GM19099 (cell line): ENCODE results near the gene CACNA2D2.

Experiments used
- POLR2A ChIP-seq: IDR thresholded peaks from 3 replicates; pipeline ENCODE4 v1.6.1; 2011; ENCODE audit warnings: low read depth; ENCODE audit not compliant: insufficient read length; ENCODE audit errors: extremely low read depth

Gene CACNA2D2

DNA sequence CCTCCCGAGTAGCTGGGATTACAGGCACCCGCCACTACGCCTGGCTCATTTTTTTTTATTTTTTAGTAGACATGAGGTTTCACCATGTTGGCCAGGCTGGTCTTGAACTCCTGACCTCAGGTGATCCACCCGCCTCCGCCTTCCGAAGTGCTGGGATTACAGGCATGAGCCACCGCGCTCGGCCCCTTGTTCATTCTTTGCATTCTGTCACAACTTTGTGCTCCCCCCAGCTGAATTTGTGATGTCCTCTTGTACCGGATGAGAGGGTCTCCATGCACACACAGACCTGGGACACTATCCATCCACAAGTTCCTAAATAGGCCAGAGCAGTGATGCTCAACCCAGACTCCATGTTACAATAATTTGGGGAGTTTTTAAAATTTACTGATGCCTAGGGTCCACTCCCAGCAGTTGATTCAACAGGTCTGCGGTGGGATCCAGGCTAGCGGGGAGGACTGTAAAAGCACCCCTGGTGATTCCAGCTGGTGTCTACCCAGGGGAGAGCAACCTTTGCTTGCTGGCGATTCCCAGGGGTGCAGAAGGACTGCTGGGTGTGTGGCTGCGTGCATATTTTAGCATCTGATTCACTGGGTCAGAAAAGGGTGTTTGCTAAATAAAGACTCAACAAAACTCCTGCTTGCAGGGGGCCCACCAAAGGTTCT is 163.8 kb downstream of the CACNA2D2 start:
- TF ChIP-seq POLR2A = no peak

DNA sequence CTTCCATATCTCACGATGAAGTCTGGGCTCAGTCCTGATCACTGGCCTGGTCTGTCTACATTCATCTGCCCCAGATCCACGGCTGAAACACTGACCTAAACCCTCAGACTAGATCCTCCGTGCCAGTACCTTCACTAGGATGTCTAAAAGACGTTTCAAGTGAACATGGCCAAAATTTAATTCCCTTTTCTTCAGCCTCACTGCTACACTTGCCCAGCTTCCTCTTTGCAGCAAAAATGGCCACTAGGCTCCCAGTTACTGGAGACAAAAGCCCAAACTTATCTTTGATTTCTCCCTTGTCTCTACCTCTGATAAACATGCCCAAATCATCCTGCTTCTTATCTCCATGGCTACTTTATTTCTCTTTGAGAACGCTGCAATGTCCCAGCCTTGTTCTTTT is 164.5 kb downstream of the CACNA2D2 start:
- no peak for TF ChIP-seq POLR2A

DNA sequence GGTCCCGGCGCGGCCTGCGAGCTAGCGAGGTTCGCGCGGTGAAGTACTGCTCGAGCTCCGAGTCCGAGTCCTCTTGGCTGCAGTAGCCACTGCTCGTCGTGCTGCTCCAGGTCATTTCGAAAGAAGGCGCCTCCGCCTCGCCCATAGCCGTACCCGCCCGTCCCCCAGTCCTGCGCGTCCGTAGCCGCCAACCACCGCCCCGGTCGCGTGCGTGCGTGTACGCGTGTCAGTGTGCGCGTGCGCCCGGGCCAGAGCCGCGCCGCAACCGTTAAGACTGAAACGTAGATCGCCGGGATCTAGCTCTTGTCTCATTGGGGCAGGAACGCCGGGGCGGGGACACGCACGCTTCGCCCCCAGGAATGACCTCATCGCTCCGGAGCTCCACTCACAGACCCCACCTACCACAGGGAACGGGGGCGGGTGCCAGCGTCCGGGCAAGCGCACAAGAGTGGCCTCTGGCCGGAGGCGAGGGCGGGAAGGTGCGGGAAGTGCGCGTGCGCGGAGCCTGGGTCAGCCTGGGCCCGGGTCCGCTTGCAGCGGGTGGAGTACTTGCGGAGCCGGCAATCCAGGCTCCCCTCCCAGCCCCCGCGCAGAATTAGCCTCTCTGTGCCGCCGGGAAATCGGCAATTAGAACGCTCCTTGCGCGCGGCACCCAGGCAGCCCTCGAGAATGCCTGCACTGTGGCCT is 166.1 kb downstream of the CACNA2D2 start:
- TF ChIP-seq POLR2A = peak; percentile 82

DNA sequence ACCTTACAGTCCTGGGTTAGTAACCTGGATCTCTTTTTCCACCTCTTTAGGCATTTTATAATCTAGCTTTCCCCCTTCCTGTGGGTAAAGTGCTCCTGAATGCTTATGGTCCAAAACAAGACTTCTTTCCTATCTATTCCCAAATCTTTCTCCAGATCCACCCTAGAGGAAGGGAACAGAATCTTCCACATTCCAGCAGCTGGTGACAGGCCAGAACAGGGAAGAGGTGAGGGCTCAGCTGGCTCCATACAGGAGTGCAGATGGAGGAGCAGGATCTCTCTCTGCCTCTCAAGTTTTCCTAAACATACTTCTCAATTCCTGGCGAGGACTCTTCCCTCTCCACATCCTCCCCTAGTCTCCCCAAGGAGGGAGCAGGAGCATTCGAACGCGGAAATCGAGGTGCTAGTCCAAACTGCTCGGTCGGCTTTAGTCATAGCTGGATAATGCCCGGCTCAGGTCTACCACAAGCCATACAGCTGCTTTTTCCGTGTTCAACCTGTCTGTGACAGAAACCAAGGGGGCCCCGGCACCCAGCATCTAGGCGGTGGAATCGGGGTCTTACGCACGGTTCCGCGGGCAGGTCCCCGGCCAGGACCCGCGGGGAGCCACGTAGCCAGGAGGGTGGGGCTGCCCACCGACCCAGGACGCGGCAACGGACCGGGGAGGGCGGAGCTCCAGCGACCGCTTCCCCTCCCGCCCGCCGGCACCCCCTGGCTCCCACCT is 166.8 kb downstream of the CACNA2D2 start:
- no peak for TF ChIP-seq POLR2A

DNA sequence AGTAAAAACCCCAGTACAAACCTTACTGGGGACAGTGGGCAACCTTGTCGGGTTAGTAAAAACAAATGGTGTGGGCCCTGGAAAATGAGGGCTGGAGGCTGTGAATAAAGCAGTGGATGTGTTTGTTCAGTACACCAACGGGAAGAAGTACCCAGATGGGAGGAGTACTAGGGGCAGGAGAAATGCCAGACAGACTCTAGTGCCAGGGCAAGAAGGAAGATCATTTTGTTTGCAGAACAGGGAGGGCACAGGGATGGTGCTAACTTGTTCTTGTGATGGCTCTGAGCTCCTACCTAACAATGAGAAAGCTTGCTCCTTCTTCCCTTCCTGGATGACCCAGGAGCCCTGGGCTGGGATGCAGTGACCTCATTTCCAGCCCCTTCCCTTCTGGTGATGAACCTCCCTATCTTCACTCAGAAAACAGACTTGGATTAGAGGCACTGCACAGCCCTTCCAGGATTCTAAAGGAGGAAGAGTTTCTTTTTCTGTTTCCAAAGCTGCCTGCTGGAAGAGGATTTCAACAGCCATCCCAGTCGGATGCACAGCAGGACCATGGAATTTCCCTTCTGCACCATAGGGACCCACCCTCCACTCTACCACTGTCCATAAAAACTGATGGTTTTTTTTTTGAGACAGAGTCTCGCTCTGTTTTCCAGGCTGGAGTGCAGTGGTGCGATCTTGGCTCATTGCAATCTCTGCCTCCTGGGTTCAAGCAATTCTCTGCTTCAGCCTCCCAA is 168.9 kb downstream of the CACNA2D2 start:
- no peak for TF ChIP-seq POLR2A

DNA sequence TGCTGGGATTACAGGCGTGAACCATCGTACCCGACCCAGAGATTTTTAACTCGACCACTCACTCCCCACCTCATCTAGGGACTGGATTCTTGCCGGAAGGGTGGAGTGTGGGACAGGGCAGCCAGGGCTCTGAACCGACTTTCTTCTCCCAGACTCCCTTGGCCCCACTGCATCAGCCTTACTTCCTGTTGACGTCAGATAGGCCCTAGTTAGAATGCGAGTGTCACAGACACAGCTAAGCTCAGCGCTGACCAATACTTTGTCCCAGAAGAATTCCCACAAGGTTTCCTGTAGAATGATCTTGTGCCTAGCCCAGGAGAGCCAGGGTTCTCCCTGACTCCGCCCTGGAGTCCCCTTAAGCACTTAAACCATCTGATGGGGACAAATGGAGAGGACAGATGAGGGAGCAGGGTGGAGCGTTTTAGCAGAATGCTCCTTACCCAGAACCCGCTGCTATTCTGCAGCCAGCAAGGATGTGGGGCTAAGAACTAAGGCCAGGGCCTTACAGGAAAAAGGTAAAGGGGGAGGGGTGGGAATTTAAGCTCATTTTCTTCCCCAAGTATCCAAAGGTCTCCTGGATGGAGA is 169.6 kb downstream of the CACNA2D2 start:
- TF ChIP-seq POLR2A = no peak

DNA sequence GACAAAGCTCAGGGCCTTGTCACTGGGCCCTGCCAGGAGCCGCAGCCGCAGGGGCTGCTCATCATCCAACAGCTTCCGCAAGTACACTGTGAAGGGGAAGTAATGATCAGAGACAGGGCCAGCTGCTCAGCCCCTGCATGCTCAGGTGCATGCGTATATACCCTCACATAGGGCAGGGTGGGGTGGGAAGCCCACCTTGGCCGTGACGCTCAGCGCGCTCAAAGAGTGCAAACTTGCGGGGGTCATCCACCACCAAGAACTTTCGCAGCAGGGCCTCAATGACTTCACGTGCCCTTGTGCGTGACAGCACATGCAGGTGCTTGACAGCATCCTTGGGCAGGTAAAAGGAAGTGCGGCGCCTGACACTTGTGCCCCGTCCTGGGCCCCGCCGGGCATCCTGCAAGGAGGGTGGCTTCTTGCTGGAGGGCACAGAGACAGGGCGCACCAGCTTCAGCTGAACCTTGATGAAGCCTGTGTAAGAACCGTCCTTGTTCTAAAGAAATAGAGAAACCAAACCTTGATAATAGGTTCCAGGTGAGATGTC is 172.0 kb downstream of the CACNA2D2 start:
- TF ChIP-seq POLR2A = no peak

DNA sequence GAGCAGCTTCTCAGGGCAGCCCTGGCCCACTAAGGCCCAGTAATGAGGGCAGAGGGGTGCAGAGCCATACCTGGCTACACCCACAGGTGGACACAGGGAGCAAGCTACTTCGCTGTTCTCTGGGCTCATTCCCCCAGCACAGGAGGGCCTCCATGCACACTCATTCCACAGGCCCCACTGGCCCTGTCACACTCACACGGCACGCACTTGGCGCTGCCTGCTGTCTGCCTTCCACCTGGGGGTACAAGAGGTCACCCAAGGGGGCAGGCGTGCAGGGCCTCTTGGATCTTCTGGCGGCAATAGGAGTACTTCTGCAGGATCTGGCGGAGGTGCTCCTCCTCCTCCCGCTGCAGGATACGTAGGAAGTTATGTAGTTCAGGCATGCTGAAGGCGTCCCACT is 173.1 kb downstream of the CACNA2D2 start:
- TF ChIP-seq POLR2A = no peak

DNA sequence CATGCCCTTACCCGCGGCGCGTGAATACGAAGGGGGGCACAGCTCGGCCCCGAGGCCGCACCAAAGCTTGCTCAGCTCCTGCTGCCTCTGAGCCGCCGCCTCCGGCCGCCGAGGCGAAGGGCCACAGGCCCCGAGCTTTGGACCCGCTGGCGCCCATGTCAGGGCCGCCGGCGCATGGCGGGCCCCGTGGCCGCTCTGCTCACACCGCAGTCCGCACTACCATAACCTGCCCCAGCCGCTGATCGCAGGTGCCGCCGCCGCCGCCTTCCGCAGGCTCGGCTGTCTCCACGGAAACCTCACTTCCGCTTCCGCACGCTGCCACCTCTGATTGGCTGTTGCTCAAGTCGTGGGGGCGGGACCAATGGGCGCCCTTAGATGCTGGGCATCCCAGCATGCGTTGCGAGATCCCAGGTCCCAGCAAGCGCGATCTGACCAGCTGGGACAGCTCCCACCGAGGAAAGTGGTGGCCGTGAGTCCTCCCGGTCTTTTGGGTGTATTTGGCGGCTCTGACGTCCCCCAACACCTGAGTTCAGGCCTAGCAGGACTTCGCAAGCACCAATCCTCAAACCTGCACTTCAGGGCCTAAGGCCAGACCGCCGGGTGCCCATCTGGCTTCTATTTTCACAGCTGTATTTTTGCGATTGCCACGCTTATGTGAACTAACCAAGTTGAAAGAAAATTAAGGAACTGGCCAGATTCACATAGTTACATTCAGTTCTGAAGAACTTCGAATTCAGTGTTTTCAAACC is 175.3 kb downstream of the CACNA2D2 start, which contains the start of gene TUSC2:
TSS of gene TUSC2 (minus strand) at position 281 of the 749 bp plus-strand sequence. CDS start at position 157, 124 bp downstream.
- peak; percentile 92 for TF ChIP-seq POLR2A

DNA sequence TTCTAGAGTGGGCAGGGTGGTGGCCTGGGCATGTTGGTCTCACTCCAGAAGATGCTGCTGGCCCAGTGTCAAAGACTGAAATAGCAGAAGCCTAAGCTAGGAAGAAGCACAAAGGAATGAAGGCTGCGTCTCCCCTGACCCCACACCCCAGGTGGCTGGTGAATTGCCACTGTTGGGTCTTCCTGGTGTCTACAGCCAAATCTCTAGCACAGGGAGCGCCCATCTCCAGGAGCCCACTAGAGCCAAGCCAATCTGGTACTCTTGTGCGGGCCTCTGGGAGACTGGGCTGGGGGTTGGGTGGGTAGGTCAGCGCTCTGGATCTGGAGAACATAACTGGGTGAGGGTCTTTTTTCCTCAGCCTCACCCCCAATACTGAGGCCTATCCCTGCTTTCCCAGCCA is 176.3 kb downstream of the CACNA2D2 start:
- TF ChIP-seq POLR2A = no peak

DNA sequence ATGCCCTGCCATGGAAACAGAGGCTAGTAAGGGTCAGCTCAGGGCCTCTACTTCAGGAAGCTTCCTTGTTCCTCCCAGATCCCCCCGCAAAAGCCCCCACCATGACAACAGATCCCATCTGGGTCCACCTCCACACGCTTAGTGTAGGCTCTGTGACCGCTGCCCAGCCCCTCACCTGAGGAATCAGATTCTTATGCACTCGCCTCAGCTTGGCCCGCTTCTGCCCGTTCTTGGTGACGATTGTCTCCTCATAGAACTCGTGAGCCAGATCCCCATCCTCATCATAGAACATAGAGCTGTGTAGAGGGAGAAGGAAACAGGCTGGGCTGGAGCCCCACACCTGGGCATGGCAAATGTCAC is 177.3 kb downstream of the CACNA2D2 start:
- TF ChIP-seq POLR2A = no peak

DNA sequence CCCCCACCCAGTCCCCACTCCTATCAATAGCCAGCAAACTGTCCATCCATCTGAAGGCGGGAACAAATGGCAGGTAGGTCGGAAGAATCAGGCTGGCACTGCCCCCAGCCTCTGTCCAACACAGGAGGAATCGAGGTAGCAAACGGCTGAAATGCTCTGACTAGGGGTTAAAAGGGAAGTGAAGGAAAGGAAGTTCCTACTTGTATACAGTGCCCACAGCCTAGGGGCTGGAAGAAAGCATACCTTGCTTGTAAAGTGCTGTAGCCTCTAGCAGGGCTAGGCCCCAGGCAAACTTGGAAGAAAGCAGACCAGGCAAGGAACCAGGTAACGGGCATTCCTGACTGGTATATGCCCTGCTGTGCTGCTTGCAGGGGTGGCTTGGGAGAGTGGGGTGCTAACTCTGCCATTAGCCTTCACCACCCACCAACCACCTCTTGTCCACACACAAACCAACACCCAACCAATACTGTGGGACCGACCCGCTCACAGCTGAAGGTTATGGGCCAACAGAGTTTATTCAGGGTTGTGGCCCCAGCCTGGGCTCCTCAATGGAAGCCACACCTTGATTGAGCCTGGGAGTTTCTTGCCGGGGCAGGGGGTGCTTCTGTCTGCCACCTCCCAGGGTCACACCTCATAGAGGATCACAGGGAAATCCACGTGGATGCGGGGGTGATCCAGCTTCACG is 177.8 kb downstream of the CACNA2D2 start:
- TF ChIP-seq POLR2A = no peak

DNA sequence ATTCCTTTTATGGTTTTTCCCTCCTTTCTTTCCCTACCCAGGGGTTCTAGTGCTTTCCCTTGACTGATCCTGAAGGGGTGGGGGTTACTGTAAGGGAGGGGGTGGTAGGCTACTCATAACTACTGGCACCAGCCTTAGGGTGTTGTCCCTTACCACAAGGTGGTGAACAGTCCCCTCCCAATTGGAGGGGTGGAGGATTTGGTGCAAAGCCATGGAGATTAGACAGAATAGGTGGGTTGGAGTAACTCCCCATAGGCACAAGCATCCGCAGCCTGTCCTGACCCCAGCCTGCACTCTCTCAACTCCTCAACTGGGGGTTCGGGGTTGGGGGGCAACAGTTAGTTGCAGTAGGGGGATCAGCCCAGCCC is 178.3 kb downstream of the CACNA2D2 start:
- no peak for TF ChIP-seq POLR2A
